ENCODE measurements around the gene KRT36.
A peak's percentile ranks its signal among the peaks of the same experiment; 100 is the strongest.

Gene KRT36

GRCh38 chr17:41475421-41475820 lies 14.3 kb downstream of the KRT36 start:
- no peak for DNase-seq

- DNase-seq, result no peak
Measured at GRCh38 chr17:41474863-41475262, 14.8 kb downstream of the KRT36 start.

- no peak for DNase-seq
Measured at GRCh38 chr17:41468346-41468745, 21.4 kb downstream of the KRT36 start.

DNA sequence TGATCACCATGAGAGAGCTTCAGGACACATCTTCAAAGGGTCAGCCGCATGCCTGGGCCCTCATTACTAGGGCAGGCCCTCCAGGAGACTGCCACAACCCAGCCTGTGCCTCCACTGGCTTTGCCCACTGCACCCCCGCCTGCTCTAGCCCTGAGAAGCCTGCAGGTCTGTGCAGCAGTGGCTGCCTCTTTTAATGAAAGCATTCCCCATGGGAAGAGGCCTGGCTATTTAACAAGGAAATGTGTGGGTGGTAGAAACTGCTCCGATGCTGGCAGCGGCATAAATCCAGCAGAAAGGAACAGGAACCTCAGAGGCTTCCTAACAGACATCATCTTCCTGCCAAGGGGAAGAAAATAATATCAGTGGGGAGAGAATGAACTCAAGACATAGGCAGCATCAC lies 22.1 kb downstream of the KRT36 start:
- no peak for DNase-seq

DNA sequence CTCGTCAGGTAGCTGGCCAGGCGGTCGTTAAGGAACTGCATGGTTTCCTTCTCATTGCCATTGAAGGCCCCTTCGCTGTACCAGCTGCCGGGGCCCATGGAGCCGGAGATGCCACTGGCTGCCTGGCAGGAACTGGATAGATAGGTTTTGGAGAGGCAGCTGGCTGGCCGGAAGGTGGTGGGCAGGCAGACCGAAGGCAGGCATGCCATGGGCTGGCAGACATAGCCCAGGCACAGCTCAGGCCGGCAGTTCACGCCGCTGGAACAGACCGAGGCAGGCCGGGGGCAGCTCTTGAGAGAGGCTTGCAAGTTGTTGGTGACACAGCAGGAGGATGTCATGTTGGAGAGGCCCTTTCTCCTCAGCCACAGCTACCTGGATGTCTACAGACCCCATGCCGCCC lies 22.7 kb downstream of the KRT36 start, which contains the start of gene KRT32:
KRT32 (minus strand) TSS at position 399 of the 400 bp plus-strand sequence; CDS start at position 338, 61 bp downstream.
- DNase-seq, result no peak

DNA sequence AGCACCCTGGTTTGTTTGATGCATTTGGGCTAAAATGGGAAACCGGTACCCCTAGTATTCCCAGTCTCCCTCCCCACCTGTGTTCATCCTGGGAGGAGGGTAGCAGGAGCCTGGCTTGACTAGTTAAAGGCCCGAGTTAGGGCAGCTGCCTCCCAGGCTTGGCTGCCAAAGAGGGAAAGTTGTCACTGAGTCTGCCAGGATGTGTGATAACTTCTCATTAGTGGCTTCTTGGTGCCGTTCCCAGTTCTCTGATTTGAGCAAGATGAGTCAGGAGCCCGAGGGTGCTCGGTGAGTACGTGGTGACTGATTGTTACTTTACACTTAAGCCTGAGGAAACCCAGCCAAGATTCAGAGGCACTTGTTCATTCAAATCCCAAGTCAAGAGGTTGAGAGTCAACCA lies 25.0 kb downstream of the KRT36 start:
- peak; percentile 97 for DNase-seq

- no peak for DNase-seq
Measured at GRCh38 chr17:41464173-41464572, 25.5 kb downstream of the KRT36 start.

GRCh38 chr17:41463746-41464145 lies 26.0 kb downstream of the KRT36 start:
- DNase-seq, result no peak

DNA sequence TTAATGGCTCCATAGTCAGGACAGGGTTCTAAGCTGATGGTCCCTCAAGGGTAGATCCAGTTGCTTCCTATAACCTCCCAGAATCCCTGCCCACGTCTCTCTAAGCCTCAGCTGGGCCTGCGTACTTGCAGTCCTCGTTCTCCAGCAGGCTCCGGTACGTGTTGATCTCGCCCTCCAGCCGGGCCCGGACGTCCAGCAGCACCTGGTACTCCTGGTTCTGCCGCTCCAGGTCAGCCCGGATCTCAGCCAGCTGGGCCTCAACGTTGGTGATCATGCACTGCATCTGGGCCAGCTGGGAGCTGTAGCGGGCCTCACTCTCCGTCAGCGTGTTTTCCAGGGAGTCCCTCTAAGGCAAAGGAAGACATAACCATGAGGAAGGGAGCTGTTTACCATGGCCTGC lies 27.0 kb downstream of the KRT36 start:
- no peak for DNase-seq

- peak; percentile 95 for DNase-seq
Measured at GRCh38 chr17:41457676-41458075, 32.0 kb downstream of the KRT36 start.

DNA sequence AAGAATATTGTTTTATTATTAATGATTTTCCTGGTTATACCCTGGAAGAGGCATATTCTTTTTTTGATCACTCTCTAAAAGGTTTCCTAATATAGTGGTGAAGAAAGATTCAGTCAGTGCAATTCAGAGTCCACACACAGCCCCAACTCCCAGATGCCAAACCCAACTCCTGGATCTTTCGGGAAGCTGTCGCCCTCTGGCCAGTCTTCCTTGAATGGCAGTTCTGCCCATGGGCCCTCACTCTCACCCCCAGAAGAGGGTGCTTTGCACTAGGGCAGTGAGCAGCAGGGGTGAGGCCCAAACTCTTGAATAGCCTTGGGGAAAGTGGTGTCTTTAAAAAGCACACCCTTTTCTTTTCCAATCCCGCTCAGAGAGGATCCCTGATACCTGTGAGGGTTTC lies 33.5 kb downstream of the KRT36 start:
- no peak for DNase-seq

DNA sequence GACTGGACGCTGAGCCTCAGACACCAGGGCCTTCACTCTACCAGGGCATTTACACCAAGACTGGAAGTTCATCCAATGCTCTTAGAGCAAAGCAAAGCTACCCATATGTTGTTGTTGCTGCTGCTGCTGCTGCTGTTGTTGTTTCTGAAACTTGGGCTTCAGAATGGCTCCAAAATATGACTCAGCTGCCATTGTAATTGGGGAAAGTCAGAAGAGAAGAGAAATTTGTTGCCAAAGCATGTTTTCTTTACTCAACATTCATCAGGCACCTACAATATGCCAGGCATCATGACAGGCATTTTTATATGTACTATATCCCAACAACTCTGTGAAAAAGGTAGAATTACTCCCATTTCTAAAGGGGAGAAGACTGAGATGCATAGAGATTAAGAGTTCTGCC lies 34.5 kb downstream of the KRT36 start:
- no peak for DNase-seq

GRCh38 chr17:41453066-41453465 lies 36.6 kb downstream of the KRT36 start:
- no peak for DNase-seq

DNA sequence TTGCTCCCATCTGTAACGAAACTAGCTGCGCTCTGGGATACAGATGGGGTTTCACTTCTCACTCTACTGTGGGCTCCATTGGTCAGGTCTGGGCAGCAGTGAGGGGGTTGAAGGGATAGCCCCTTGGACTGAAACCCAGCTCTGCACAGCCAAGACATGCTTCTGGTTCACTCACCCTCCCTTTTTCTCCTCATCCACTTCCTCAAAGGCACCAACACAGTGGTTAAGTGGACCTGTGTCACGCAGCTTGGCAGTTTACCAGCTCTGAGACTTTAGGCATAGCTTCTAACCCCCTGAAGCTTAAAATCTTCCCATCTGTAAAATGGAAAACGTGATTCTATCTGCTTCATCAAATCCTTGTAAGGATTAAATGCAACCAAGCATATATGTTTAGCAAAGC lies 37.4 kb downstream of the KRT36 start:
- DNase-seq, result no peak

DNA sequence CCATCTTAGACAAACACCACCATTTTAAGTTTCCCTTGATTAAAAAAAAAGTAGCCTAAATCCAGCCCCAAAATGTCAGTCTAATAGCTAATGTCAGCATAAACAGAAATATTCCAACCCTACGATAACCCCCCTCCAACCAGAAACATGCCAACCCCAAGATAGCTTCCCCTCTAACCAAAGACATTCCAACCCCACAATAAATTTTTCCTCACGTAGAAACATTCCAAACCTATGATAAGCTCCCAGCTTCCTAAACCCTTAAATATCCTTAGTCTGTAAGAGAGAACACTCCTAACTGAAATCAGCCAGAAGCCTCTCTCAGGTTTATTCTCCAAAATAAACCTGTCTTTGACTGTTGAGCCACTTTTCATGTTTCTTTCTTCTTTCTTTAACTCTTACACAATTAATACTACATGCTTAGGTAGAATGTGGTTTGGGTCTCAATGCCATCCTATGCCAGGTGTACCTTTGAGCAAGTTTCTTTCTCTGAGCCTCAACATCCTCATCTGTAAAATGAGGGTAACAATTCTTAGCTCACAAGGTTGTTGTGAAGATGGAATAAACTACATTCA lies 38.5 kb downstream of the KRT36 start:
- no peak for DNase-seq

DNA sequence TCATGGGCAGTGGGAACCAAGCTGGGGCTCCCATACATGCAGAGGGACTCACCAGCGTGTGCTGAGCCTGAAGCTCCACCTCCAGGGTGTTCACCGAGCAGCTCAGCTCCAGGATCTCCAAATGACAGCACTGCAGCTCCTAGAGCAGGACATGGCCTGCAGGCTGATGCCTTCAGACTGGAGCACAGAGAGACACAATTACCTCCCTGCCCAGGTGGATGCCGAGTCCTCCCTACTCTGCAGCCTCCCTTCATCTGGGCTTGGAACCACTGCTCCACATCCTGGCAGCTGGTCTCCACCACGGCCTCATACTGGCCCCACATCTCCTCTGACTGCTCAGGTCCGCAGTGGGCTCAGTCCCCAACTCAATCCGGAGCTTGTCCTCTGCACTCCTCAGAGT lies 40.7 kb downstream of the KRT36 start:
- no peak for DNase-seq

- no peak for DNase-seq
Measured at GRCh38 chr17:41448506-41448905, 41.2 kb downstream of the KRT36 start.

DNA sequence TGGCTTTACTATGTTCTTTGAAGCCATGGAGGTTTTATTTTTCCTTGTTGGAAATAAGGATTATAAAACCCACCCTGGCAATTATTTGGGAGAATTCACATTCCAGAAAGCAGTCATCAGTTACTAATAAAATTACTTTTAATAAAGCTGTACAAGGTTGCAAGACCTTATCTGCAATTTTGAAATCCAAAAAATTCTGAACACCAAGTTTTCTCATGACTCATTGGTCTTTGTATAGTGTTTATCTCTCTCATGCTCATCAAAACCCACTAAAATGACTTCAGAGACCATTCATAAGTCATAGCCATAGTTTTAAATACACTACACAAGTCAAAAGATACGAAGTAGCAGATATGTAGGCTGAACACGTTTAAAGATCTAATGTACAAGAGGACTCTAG lies 42.9 kb downstream of the KRT36 start:
- no peak for DNase-seq

DNA sequence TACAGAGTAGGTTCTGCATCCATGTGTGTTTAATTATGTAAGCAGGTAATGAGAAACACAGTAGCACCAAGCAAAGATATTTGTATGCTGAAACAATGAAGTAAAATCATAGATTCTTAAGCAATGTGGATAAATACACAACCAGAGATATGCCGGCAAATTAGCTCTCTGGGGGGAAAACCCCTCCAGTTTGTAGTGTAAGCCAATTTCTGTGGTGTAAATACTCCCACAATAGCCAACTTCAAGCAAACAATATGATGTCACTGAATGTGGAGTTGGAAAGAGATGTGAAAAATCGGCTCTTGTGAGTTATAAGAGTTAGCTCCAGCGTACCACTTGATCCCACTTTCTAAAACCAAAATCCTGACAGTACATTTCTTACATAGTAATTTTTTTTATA lies 45.1 kb downstream of the KRT36 start:
- DNase-seq, result no peak

- no peak for DNase-seq
Measured at GRCh38 chr17:41444186-41444585, 45.5 kb downstream of the KRT36 start.

DNA sequence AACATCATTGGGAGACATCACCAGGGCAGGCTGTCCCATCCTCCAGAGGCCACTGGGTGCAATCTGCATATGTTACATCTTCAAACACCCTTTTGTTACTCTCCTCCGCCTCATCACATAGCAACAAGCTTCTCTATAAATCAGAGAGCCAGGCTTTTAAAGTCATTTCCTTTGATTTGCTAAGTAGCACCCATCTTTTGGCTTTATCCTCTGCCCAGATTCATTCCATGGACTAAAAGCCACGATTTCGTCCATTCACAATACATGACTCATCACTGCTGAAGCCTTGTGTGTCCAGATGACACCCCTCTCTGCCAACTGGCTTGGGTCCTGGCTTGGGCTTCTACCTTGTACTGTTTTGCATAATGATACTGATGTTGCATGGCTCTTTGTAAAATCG lies 47.0 kb downstream of the KRT36 start:
- DNase-seq, result no peak

- DNase-seq, result no peak
Measured at GRCh38 chr17:41440531-41441033, 49.1 kb downstream of the KRT36 start, which contains the start of gene KRT38. Gene KRT38, minus strand, starts transcription at chr17:41440983. Its CDS starts 62 bp downstream, at chr17:41440921.

GRCh38 chr17:41439375-41439774 lies 50.3 kb downstream of the KRT36 start:
- no peak for DNase-seq

DNA sequence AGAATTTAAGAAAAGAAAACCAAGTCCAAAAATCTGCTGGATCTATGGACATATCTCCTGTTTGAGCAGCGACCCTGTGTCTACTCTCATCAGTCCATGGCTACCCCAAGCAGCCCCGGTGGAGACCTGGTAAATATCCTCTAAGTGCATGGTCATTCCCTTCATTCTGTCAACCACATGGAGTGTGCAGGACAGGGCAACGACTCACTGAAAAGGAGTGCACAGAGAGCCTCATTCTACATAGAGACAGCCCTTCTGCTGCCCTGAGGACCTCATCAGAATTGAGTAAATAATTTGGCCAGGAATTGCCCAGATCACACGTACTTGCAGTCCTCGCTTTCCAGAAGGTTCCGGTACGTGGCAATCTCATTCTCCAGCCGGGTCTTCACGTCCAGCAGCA lies 51.9 kb downstream of the KRT36 start:
- no peak for DNase-seq

DNA sequence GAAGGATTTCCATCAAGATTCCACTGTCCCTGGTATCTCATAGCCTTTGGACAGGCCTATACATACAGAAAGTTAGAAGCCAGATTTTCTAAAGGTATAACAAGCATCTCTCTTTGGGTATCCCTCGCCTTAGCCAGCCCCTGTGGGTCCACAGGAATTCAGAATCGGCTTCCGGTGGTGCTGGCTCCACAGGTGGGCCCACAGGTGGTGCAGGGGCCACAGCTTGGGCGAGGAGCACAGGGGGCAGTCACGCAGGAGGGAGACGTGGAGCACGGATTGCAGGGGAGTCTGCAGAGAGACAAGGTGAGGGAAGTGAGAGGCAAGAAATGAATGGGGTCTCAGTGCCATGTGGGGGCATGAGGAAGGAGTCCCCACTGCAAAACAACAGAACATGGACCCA lies 52.5 kb downstream of the KRT36 start:
- no peak for DNase-seq

Data from DMS79 treated with DMSO at 0.1 percent for 48 hours (cell line).